ENCODE measurements around the gene PRDX5.
"Not testable (repeated sequence)": the region's sequence is repeated elsewhere in the genome, so short reads cannot be mapped to it uniquely, and the experiment has no call there.

The PRDX5 gene

GRCh38 chr11:64322925-64323260 is 5.0 kb downstream of the PRDX5 start:
- no peak for DNase-seq (ENCODE audit: low read depth, low spot score)
- ChIA-PET POLR2A (interaction anchor here (0.6 kb wide), 2 partner anchors 13 to 87 kb away, joined by 3 to 4 read pairs; no protein-coding TSS in a partner anchor), CTCF (interaction anchor here (1.3 to 5.2 kb wide), 4 partner anchors 10 to 72 kb away, joined by 3 to 27 read pairs (median 14); no protein-coding TSS in a partner anchor)
- H3K4me3 ChIP-seq (ENCODE audit: low read depth, low read length), result no peak overlapping the region
- TF ChIP-seq, protein P1, sequence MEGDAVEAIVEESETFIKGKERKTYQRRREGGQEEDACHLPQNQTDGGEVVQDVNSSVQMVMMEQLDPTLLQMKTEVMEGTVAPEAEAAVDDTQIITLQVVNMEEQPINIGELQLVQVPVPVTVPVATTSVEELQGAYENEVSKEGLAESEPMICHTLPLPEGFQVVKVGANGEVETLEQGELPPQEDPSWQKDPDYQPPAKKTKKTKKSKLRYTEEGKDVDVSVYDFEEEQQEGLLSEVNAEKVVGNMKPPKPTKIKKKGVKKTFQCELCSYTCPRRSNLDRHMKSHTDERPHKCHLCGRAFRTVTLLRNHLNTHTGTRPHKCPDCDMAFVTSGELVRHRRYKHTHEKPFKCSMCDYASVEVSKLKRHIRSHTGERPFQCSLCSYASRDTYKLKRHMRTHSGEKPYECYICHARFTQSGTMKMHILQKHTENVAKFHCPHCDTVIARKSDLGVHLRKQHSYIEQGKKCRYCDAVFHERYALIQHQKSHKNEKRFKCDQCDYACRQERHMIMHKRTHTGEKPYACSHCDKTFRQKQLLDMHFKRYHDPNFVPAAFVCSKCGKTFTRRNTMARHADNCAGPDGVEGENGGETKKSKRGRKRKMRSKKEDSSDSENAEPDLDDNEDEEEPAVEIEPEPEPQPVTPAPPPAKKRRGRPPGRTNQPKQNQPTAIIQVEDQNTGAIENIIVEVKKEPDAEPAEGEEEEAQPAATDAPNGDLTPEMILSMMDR (IDR thresholded peaks at IDR 0.05; ENCODE audit: insufficient read depth, low read length, missing control alignments), result no peak

- TF ChIP-seq, protein P1 (IDR thresholded peaks at IDR 0.05; ENCODE audit: insufficient read depth, low read length, missing control alignments), result no peak
- no peak overlapping the region for H3K4me3 ChIP-seq (ENCODE audit: low read depth, low read length)
- CTCF ChIA-PET, result interaction anchor here (1.3 to 5.2 kb wide), 5 partner anchors 10 to 73 kb away, joined by 3 to 27 read pairs (median 6); no protein-coding TSS in a partner anchor
- POLR2A ChIA-PET, result interaction anchor here (0.6 kb wide), 2 partner anchors 14 to 87 kb away, joined by 3 to 4 read pairs; no protein-coding TSS in a partner anchor
- DNase-seq (ENCODE audit: low read depth, low spot score), result no peak
These were observed 5.5 kb downstream of the PRDX5 start for GRCh38 chr11:64323373-64323772.

DNA sequence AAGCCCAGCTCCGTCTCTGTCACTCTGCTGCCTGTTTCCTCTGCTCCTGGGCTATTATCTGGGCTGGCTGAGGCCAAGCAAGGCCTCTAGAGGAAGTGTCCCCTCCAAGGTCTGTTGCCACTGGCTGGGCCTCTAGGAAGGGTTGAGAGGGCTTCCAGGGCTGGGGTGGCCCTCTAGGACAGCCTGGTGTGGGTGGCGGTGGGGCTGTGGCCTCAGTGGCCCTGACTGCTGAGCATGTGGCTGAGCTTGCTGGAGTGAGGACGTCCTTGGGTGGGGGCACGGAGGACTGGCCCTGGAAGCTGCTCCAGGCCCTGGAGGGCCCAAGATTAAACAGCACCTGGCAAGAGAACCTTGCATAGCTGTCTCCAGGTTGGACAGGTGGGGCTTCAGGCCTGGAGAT is 6.1 kb downstream of the PRDX5 start:
- POLR2A ChIA-PET; H3K4me3 ChIP-seq (ENCODE audit: low read depth, low read length); DNase-seq (ENCODE audit: low read depth, low spot score): not testable (repeated sequence)
- CTCF ChIA-PET, result interaction anchor here (0.9 to 5.2 kb wide), 7 partner anchors 9 to 327 kb away, joined by 3 to 27 read pairs (median 4); no protein-coding TSS in a partner anchor

DNA sequence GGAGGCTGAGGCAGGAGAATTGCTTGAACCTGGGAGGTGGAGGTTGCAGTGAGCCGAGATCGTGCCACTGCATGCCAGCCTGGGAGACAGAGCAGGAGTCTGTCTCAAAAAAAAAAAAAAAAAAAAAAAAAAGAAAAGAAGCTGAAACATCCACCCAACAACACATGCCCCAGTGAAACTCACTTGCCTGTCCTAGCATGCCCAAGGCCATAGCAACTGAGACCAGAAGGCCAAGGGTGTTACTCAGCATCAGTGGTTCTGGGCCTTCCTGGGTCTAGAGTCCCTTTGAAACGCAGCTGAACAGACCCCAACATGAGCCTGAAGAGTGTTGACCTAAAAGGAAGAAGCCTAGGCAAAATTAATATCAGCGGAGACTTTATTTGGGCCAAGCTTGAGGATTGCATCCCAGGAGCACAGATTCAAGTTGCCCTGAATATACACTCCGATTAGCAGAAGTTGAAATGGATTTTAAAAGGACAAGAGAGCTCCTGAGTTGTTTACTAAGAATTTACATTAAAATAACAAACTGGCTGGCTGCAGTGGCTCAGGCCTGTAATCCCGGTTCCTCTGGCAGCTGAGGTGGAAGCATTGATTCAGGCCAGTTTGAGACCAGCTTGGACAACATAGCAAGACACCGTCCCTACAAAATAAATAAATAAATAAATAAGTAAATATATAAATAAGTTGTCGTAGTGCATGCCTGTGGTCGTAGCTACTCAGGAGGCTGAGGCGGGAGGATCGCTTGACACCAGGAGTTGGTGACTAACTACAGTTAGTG is 7.0 kb downstream of the PRDX5 start:
- CTCF ChIA-PET, result interaction anchor here (0.7 to 5.2 kb wide), 7 partner anchors 16 to 327 kb away, joined by 3 to 27 read pairs (median 3); no protein-coding TSS in a partner anchor
- POLR2A ChIA-PET, result no interaction called here
- DNase-seq (ENCODE audit: low read depth, low spot score), result no peak
- no peak overlapping the region for H3K4me3 ChIP-seq (ENCODE audit: low read depth, low read length)
- TF ChIP-seq, protein P1 (IDR thresholded peaks at IDR 0.05; ENCODE audit: insufficient read depth, low read length, missing control alignments), result no peak

- CTCF ChIA-PET, result interaction anchor here (1.0 to 1.1 kb wide), 3 partner anchors 23 to 28 kb away, joined by 3 to 4 read pairs (median 3); no protein-coding TSS in a partner anchor
- DNase-seq (ENCODE audit: low read depth, low spot score), result no peak
- H3K4me3 ChIP-seq (ENCODE audit: low read depth, low read length), result no peak overlapping the region
- POLR2A ChIA-PET, result interaction anchor here (0.8 kb wide), 1 partner anchor 10 kb away, joined by 4 read pairs; the partner anchor contains the start of gene PRDX5
- TF ChIP-seq, protein P1 (IDR thresholded peaks at IDR 0.05; ENCODE audit: insufficient read depth, low read length, missing control alignments), result no peak
These were observed 9.5 kb downstream of the PRDX5 start for GRCh38 chr11:64327375-64327774.

DNA sequence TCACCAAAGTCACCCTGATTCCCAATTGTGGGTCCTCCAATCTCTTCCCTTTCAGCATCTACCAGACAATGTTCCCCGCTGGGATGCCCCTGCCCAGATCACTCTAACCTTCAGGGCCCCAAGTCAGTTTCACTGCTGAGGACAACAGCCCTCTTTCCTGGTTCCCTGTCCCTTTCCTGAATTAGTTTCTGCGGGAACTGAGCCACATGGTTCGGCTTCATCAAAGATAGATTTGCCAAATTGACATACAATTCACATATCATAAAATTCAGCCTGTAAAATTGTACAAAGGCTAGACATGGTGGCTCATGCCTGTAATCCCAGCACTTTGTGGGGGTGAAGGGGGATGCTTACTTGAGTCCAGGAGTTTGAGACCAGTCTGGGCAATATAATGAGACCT is 10.1 kb downstream of the PRDX5 start:
- TF ChIP-seq, protein P1 (IDR thresholded peaks at IDR 0.05; ENCODE audit: insufficient read depth, low read length, missing control alignments), result no peak
- ChIA-PET CTCF (interaction anchor here (1.0 to 1.1 kb wide), 2 partner anchors 27 to 28 kb away, joined by 3 read pairs; no protein-coding TSS in a partner anchor), POLR2A (no interaction called here)
- no peak for DNase-seq (ENCODE audit: low read depth, low spot score)
- H3K4me3 ChIP-seq (ENCODE audit: low read depth, low read length), result no peak overlapping the region

Data from AG04449 (cell line).